CD4-positive, alpha-beta T cell treated with Interleukin-15 for 1 hour (primary cell): Measurements from ENCODE around the gene PCDH12.
A peak's percentile ranks its signal among the peaks of the same experiment; 100 is the strongest.

Experiments
- DNase-seq: peaks from one replicate; pipeline ENCODE4 v3.0.0-alpha.2; 2020

PCDH12 gene

GRCh38 chr5:141966275-141966962 lies 8.4 kb upstream of the PCDH12 start:
- no peak for DNase-seq

DNA sequence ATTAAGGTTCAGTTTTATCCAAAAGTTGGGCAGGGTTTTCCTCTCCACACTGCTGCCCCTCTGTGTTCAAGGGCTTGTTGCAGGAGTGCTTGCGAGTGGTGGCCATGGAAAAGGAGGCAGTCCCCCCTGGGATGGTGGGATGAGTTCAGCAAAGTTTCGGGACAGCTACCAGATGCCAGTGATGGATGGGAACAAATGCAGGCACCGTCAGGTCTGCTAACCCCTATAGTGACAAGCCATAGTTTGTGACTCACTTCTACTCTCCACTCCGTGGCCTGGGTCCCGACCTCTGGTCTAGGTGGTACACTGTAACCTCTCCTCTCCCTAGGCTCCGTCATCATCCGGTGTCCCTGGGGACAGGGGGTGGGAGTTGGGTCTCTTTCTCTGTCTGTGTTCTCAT lies 7.1 kb upstream of the PCDH12 start:
- no peak for DNase-seq

GRCh38 chr5:141963701-141964100 lies 5.7 kb upstream of the PCDH12 start:
- DNase-seq, result no peak

- DNase-seq, result no peak
Observed at GRCh38 chr5:141961466-141961865, 3.5 kb upstream of the PCDH12 start.

DNA sequence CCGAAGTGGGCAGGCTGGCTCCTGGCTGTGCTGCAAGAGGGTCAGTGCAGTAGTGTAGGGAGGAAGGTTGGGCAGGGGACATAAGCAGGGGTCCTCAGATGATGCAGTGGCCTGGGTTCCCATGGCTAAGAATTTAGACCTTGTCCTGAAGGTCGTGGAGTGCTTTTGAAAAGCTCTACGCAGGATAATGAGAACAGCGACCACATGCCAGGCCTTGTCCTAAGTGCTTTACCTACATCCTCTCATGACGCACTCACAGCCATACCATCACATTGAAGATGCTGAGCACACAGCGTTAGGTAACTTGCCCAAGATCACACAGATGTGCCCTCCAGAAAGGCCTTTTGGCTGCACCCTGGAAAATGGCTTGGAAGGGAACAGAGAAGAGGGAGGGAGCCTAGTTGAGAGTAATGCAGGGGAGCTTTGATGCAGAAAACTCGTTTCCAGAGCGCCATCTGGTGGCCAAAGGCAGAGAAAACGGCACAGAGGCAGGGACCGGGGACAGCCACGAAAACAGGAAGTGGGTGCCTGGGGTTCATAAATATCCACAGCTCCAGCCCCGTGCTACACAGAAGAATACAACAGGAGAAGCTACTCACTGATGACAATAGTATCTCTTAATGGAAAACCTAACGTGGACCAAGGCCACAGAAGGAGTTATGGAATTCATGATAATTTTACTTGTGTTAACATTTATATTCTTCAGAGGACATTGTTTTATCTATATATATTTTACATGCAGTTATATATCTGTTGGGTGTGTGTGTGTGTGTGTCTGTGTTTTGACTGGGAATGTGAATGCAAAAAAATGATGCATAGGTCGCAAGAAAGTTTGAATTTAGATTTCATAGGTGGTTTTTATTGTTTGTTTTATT lies 2.7 kb upstream of the PCDH12 start:
- DNase-seq, result peak; percentile 89

DNA sequence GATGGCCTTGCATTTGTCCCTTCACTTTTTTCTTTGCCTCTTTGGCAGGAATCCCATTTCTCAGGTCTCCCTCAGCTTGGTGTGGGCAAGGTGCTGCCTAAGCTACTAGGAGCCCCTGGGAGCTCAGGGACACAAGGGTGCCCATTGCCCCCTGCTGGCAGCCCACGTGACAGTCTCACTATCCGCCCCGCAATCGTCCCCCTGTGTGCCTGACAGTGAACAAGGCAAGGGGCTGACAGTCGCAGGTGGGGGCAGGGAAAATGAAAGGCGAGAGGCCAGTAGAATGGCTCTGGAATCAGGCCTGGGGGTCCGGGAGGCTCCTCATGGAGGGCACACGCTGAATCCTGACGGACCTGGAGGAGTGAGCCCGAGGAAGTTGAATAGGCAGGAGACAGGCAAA lies 2.0 kb upstream of the PCDH12 start:
- DNase-seq, result no peak

- DNase-seq, result peak; percentile 67
Observed at GRCh38 chr5:141958546-141959172, 657 bp upstream of the PCDH12 start.

DNA sequence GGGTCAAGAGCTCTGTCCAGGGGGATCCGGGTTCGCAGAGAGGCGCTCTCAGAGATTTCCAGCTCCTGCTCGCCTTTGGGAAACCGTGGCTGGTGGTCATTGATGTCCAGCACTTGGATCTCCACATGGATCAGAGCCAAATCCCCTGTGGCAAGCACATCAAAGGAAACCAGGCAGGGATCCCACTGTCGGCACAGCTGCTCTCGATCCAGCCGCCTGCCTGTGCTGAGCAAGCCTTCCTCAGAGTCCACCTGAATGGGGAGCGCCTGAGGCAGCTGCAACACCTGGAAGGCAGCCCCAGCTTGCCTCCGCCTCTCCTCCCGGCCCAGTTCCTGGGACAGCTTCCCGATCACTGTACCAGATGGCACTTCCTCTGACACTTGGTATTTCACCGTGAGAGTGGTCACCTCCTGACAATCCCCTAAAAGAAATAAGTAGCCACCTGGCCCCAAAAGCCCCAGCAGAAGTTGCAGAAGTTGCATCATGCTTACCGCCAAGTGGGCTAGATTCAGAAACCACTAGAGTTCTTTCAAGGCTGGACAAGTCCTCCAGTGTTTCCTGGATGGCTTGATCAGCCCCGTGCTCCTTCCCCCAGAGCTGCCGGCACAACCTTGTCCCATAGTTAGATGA lies 520 bp downstream of the PCDH12 start:
- no peak for DNase-seq

DNA sequence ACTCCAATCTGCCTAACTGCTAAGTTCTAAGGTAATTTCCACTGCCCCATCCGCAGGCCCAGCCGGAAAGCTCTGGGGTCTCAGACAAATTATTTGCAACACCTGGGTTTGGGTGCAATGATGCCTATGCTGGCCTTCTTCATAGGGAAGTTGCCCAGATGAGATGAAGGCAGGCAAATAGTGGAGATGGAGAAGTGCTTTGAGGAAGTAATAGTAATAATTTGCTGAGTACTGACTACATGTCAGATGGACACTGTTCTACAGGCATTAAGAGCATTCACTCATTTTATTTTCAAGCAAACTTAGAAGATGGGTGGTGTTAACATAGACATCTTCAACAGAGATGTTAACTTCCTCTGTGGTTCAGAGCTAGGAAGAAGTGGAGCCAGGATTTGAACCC lies 3.8 kb downstream of the PCDH12 start:
- DNase-seq, result no peak

DNA sequence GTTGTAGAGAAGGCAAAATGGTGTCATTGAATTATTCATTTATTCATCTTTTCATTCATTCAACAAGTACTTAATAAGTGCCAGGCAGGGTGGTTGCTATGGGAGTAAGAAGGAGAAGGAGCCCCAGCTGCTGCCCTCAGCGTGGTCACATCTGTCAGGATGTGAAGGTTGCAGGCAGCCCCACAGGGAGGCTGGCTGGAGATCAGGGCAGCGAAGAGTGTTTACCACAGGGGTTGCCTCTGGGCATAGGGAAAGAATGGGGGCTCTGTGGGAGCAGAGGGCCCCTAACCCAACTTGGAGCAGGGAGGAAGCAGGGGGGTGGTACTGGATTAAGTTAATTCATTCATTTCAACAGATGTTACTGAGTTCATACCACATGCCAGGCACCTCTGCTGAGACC lies 6.0 kb downstream of the PCDH12 start:
- DNase-seq, result no peak

- DNase-seq, result peak; percentile 25
Observed at GRCh38 chr5:141951332-141951781, 6.6 kb downstream of the PCDH12 start.

- no peak for DNase-seq
Observed at GRCh38 chr5:141950207-141951005, 7.6 kb downstream of the PCDH12 start.

- DNase-seq, result no peak
Observed at GRCh38 chr5:141949511-141949910, 8.5 kb downstream of the PCDH12 start.

DNA sequence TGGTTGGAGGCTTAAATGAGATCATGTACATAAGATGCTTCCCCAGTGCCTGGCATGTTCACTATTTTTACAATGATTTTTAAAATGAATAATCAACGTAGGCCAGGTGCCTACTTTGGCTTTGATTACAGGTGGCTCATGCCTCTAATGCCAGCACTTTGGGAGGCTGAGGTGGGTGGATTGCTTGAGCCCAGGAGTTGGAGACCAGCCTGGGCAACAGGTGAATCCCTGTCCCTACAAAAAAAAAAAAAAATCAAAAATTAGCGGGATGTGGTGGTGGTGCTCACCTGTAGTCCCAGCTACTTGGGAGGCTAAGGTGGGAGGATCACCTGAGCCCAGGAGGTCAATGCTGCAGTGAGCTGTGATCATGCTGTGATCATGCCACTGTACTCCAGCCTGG lies 9.2 kb downstream of the PCDH12 start:
- no peak for DNase-seq

DNA sequence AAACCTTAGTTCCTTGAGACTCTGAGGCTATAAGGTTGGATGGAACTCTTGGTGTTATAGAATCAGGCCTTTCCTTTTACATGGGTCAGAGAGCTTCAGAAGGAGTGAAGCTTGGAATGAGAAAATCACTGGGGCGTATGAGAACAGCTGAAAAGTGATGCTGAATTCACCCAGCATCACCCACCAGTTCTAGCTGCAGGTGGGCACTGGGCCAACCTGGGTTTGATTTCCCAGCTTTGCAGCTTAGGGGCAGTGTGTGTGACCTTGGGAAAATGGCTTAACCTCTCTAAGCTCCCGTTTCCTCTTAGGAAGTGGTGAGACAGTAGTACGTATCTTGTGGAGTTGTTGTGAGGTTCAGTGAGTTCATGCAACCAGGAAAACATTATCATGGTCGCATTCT lies 10.7 kb downstream of the PCDH12 start:
- no peak for DNase-seq

GRCh38 chr5:141945511-141946051 lies 12.4 kb downstream of the PCDH12 start:
- no peak for DNase-seq

- DNase-seq, result no peak
Observed at GRCh38 chr5:141944076-141944475, 13.9 kb downstream of the PCDH12 start.

DNA sequence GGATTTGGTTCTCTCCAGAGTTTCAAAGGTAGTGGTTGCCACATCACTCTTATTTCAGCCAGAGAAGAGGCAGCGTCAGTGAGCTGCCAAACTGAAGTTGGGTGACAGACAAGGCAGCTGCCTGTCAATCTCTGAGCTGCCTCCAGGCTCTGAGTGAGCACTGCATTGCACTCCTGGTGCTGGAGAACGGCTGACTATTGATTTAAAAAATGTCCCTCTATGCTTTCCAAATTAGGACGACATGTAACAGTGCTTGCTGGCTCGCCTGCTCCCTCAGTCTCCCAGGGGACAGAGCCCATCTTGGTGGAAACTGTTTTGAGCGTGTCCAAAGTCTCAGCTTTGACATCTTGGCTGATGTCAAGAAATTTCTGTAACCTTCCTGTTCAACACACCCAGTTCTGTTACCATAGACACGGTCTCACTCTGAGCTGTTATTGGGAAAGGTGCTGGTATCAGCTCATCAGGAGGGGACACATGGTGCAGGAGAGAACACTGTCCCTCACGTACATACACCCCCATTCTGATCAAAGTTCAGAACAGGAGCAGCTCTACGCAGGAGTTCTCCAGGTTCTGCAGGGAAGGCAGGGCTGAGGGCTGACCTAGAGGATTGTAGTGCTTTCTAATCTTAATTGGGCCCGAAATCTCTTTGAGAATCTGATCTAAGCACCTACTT lies 15.7 kb downstream of the PCDH12 start:
- no peak for DNase-seq

- DNase-seq, result no peak
Observed at GRCh38 chr5:141941779-141942178, 16.2 kb downstream of the PCDH12 start.

- no peak for DNase-seq
Observed at GRCh38 chr5:141941307-141941706, 16.7 kb downstream of the PCDH12 start.

DNA sequence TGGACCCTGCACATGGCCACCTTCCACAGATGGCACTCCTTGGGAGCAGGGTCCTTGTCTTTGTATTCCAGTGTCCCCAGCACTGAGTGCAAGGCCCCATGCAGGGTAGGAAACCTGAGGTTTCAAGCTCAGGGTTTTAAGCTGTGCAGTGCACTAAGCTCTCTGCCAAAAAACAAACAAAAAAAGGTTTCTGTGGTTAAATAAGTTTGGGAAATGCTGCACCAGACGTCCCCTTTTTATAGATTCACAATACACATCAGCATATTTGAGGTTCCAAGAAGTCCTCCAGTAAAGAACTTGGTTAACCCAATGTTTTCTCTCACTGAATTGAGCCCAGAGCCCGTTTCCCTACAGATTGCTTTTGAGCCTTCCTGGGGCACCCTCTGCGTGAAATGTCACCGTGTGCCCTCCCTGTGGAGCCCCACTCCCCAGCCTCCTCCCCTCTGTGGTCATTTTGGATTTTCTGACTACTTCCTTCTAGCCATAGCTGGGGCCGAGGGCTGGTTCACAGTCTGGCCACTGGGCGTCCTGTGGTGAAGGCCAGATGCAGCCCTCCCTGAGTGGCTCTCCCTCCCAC lies 17.2 kb downstream of the PCDH12 start:
- DNase-seq, result no peak
